GM21737 (cell line): ENCODE results near the gene ZNF362.
"Not testable (repeated sequence)": the region's sequence is repeated elsewhere in the genome, so short reads cannot be mapped to it uniquely, and the experiment has no call there.

Source experiments
- ATAC-seq: cut with Tn5 transposase; IDR thresholded peaks from one replicate; pipeline ENCODE4 v1.9.1; 2021; ENCODE audit warnings: mild to moderate bottlenecking, moderate library complexity; ENCODE audit not compliant: unreplicated experiment

Gene ZNF362

GRCh38 chr1:33256471-33257206 is at the start of gene ZNF362:
TSS of gene ZNF362 (plus strand) at chr1:33256492. CDS start at chr1:33270575, 14,083 bp downstream.
- peak; percentile 84 for ATAC-seq

GRCh38 chr1:33211972-33212371 is 44.3 kb upstream of the ZNF362 start:
- no peak for ATAC-seq

DNA sequence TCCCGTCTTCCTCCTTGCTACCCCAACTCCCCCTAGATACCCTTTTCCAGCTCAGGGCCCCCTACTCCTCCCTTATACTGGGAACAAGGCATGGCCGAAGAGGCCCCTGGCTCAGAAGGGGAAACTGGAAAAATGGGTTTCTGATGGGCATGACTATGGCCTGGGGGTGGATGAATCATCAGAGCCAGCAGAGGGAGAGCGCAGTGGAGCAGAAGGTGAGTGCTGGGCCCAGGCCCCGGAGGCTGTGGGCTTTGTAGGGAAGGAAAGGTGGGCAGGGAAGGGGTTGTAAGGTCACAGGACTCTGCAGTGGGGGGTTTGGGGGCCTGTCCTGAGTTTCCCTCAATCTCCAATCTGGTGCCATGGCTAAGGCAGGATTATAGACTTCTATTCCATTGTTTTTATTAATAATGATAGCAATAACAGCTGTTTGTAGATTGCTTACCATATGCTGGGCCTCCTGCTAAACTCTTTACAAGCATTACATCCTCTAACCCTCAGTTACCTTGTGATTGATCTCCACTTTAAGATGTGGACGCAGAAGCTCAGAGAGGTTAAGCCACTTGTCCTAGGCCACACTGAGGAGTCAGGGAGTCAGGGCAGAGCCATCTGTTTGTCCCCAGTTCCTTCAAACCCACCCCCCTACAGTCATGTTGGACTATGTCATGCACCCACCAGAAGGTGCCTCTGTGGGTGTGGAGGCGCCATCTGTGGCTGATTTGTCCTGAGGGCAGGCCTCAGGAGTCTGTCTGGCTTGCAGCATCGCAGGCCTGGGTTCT is 36.2 kb upstream of the ZNF362 start:
- ATAC-seq: no peak

- ATAC-seq: no peak
These were observed 35.5 kb upstream of the ZNF362 start for GRCh38 chr1:33220676-33221384.

DNA sequence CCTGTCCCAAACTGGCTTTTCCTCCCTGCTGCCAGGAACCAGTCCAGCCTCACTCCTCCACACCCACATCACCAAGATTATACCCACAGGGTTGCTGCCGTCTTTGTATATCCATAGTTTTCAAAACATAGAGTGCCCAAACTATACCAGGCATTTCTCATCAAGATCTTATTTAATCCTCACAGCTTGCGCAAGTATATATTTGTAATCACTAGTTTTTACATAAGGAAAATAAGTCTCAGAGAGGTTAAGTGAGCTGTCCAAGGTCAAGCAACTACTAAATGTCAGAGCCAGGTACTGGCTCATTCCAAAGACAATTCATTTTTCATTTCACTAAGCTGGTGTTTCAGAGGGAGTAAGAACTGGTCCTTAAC is 34.9 kb upstream of the ZNF362 start:
- ATAC-seq: no peak

DNA sequence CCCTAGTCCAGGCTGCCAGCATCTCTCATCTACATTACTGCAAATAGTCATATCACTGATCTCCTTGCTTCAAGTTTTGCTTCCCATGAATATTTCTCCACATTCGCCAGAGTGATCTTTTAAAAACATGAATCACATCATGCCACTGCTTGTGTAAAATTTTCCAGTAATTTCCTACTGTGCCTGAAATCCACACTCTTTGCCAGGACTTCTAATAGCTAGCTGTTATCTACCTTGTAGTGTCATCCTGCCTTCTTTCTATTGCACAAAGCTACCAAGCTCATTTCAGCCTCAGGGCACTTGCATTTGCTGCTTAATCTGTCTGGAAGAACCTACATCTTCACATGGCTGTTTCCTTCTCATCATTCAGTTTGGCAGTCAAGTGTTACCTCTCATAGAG is 33.9 kb upstream of the ZNF362 start:
- no peak for ATAC-seq

DNA sequence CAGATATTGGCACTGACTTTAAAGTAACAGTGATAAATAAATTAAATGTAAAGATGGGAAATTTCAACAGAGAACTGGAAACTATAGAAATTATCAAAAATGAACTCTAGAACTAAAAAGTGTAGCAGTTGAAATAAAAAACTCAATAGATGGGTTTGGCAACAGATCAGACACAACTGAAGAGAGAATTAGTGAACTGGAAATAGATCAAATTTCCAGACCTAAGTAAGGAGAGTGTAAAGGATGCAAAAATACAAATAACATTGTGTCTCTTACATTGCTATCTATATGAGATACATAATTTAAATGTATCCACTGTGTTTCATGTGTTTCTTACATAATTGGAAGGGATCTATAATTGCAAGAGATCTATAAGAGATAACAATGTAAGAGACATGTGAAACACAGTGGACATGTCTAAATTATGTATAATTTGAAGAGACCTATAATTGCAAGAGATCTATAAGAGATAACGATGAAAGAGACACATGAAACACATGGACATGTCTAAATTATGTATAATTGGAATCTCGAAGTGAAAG is 32.1 kb upstream of the ZNF362 start:
- ATAC-seq: no peak

DNA sequence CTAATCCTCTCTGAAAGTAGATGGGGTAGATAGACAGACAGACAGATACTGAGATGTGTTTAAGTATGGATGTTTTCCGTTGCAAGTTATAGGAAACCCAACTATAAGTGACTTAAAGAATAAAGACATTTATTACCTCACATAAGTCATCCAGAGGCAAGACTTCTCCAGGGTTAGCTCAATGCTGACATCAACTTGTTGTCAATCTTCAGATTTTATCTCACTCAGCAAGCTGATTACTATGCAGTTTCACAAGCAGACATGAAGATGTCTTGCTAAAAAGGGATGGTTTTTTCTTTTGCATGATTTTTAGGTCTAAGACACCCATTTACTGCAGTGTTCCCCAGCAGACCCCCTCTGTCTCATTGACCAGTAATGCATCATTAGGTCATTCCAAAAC is 30.7 kb upstream of the ZNF362 start:
- no peak for ATAC-seq

GRCh38 chr1:33228935-33229487 is 27.3 kb upstream of the ZNF362 start:
- no peak for ATAC-seq

DNA sequence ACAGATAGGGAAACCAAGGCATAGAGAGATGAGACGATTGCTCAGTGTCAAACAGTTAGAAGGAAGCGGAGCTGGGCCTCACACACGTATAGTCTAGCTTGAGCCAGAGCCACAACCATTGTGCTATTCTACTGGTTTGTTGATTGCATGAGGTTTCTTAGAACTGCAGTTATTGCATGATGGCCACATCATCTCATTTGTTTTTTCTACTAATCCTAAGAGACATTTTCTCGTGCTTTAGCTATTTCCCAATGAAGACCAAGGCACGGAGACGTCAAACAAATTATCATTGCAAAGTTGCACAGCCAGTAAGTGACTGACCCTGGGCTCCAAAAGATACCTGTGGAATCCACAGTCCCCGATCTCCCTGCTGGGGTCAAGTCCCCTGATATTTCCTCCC is 25.1 kb upstream of the ZNF362 start:
- no peak for ATAC-seq

- ATAC-seq: no peak
These were observed 23.6 kb upstream of the ZNF362 start for GRCh38 chr1:33232716-33233115.

- ATAC-seq: no peak
These were observed 22.2 kb upstream of the ZNF362 start for GRCh38 chr1:33234131-33234530.

DNA sequence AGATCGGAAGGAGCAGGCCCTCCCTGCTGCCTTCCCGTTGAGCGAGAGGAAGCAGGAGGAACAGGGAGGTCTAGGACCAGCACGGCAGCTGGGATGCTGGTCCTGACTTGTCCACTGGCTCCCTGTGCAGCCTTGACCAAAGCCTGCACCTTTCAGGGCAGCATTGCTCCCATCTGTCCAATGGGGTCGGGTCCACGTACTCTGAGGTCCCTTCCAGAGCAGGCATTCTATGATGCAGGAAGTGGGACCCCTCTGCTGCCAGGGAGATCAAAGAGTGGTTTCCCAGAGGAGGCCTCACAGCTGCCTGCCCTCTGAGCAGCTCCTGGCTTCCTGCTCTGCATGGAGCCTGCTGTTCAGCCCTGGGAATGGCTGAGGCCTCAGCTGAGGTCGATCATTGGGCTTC is 21.7 kb upstream of the ZNF362 start:
- ATAC-seq: no peak

DNA sequence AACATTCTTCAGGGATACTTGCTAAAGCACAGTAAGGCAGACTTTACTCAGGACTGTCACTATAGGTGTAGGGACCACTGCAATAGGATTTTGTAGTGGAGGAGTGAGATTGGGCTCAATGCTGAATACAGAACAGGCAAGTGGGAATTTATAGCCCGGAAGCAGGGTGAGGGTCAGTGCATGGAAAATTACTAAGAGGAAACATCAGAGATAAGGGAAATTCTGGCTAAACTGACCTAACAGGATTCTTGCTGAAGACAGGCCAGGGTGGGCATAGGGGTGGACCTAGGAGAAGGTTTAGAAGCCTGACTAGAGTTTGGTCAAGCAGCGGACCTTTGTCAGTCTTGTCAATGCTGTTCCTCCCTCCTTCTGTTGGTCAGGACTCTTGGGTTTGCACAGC is 20.8 kb upstream of the ZNF362 start:
- no peak for ATAC-seq

DNA sequence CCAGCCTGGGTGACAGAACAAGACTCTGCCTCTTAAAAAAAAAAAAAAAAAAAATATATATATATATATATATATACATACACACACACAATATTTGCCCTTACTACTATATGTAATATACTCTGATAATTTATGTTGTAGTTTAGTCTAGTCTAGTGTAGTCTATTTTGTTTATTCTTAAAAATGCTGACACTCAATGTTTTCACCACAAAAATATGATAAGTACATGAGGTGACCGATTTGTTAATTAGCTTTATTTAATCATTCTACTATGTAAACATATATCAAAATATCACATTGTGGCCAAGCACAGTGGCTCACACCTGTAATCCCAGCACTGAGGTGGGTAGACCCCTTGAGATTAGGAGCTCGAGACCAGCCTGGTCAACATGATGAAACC is 19.8 kb upstream of the ZNF362 start:
- no peak for ATAC-seq

- no peak for ATAC-seq
These were observed 18.7 kb upstream of the ZNF362 start for GRCh38 chr1:33237579-33237978.

- ATAC-seq: not testable (repeated sequence)
These were observed 18.0 kb upstream of the ZNF362 start for GRCh38 chr1:33238194-33238724.

DNA sequence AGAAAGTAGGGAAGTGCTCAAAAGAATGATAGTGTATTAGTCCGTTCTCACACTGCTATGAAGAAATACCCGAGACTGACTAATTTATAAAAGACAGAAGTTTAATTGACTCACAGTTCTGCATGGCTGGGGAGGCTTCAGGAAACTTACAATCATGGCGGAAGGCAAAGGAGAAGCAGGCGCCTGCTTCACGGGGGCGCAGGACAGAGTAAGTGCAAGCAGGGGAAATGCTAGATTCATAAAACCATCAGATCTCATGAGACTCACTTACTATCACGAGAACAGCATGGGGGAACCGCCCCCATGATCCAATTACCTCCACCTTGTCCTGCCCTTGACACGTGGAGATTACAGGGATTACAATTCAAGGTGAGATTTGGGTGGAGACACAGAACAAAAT is 16.9 kb upstream of the ZNF362 start:
- not testable (repeated sequence) for ATAC-seq

- no peak for ATAC-seq
These were observed 14.4 kb upstream of the ZNF362 start for GRCh38 chr1:33241866-33242265.

DNA sequence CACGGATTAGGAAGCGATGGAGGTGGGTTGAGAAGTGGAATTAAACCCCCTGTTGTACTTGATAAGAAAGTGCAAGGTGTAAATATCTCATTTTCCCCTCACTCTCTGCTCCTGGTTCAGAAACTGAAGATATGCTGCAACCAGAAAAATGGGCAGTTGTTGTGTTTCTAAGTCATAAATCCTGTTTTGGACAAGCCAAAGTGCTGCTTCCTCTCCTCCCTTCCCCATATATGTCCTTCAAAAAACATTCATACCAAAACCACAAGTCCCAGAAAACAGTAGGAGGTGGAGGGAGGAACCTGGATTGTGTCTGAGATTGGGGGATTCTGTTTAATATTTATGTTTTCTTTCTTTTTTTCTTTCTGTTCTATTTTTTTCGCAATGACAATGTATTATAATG is 13.6 kb upstream of the ZNF362 start:
- no peak for ATAC-seq
